Measurements from ENCODE around the gene ATOH8. TPM values are rescaled to one million over a fixed set of nuclear protein-coding genes. Genes with fewer than 3 reads are reported as not detected.

The ATOH8 gene
- total RNA-seq, 1 experiment from 2014 or later = 1.1 TPM

DNA sequence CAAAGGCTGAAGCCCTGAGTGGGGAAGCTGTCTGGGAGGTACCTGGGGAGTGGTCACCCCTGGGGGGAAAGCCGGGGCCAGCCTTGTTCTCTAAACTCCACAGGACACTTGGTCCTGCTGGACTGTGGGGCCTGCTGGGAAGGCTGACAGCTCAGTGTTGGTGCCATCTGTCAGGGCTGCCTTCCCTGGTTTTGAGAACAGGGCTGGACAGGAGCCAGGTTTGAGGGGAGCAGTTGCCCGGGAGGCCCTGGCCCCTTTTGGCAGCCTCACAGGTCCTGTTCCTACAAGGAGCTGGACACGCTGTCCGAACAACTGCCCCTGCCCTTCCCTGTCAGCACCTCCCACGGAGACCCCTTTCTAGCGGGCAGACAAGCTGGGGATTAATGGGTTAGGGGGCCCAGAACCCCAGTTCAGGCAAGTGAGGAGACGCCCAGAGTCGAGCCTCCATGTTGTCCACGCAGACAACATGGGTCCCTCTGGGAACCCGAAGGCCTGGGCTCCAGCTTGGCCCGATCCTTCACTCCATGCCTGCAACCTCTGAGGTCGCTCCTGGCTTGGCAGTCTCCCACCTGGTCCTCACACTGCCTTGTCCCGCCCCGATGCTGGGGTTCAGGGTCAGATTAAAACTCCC is 40.8 kb downstream of the ATOH8 start:
- Histone ChIP-seq H3K27me3 (ENCODE audit: control insufficient read depth, insufficient read depth, low read length) (no peaks in the 10 kb centered on the region), H3K4me3 (ENCODE audit: insufficient read depth, low read depth, low read length) (no peak overlapping the region), H3K36me3 (replicated peaks; ENCODE audit: control insufficient read depth, insufficient read depth, low read length) (no peaks in the 10 kb centered on the region)
- peak; percentile 37 for DNase-seq

GRCh38 chr2:85795331-85796045 is 41.7 kb downstream of the ATOH8 start:
- no peaks in the 10 kb centered on the region for H3K36me3 ChIP-seq (replicated peaks; ENCODE audit: control insufficient read depth, insufficient read depth, low read length)
- no peaks in the 10 kb centered on the region for H3K27me3 ChIP-seq (ENCODE audit: control insufficient read depth, insufficient read depth, low read length)
- no peak overlapping the region for H3K4me3 ChIP-seq (ENCODE audit: insufficient read depth, low read depth, low read length)
- DNase-seq = peak; percentile 47

DNA sequence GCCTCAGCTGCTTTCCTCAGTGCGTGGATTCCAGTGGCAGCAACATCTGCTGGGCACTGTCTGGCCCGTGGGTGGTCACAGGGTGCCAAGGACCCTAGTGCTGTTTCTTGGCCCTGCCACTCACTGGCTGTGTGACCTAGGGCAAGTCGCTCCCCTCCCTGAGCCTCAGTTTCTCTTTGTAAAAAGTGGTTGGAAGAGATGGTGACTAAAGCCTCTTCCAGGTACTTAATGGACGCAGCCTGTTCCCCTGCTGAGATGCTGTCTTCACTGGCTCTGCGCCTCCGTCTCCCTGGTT is 42.2 kb downstream of the ATOH8 start:
- no peaks in the 10 kb centered on the region for H3K27me3 ChIP-seq (ENCODE audit: control insufficient read depth, insufficient read depth, low read length)
- no peak overlapping the region for H3K4me3 ChIP-seq (ENCODE audit: insufficient read depth, low read depth, low read length)

GRCh38 chr2:85796341-85797262 is 42.8 kb downstream of the ATOH8 start:
- H3K27me3 ChIP-seq (ENCODE audit: control insufficient read depth, insufficient read depth, low read length) = no peaks in the 10 kb centered on the region
- DNase-seq = peak; percentile 56
- H3K36me3 ChIP-seq (replicated peaks; ENCODE audit: control insufficient read depth, insufficient read depth, low read length) = no peaks in the 10 kb centered on the region
- no peak overlapping the region for H3K4me3 ChIP-seq (ENCODE audit: insufficient read depth, low read depth, low read length)

More for the DNA sequence above, 42.2 kb downstream of the ATOH8 start:
- DNase-seq = no peak
- H3K36me3 ChIP-seq (replicated peaks; ENCODE audit: control insufficient read depth, insufficient read depth, low read length) = no peaks in the 10 kb centered on the region

- DNase-seq = no peak
- Histone ChIP-seq H3K27me3 (ENCODE audit: control insufficient read depth, insufficient read depth, low read length) (no peaks in the 10 kb centered on the region), H3K4me3 (ENCODE audit: insufficient read depth, low read depth, low read length) (no peak overlapping the region), H3K36me3 (replicated peaks; ENCODE audit: control insufficient read depth, insufficient read depth, low read length) (no peaks in the 10 kb centered on the region)
Measured at GRCh38 chr2:85797263-85797660, 43.5 kb downstream of the ATOH8 start.

GRCh38 chr2:85797921-85798320 is 44.1 kb downstream of the ATOH8 start:
- no peak overlapping the region for H3K4me3 ChIP-seq (ENCODE audit: insufficient read depth, low read depth, low read length)
- no peaks in the 10 kb centered on the region for H3K36me3 ChIP-seq (replicated peaks; ENCODE audit: control insufficient read depth, insufficient read depth, low read length)
- DNase-seq = peak; percentile 87
- no peaks in the 10 kb centered on the region for H3K27me3 ChIP-seq (ENCODE audit: control insufficient read depth, insufficient read depth, low read length)

- DNase-seq = no peak
- Histone ChIP-seq H3K36me3 (replicated peaks; ENCODE audit: control insufficient read depth, insufficient read depth, low read length) (no peaks in the 10 kb centered on the region), H3K4me3 (ENCODE audit: insufficient read depth, low read depth, low read length) (no peak overlapping the region), H3K27me3 (ENCODE audit: control insufficient read depth, insufficient read depth, low read length) (no peaks in the 10 kb centered on the region)
Measured at GRCh38 chr2:85799215-85799956, 45.6 kb downstream of the ATOH8 start.

- no peak for DNase-seq
- no peaks in the 10 kb centered on the region for H3K27me3 ChIP-seq (ENCODE audit: control insufficient read depth, insufficient read depth, low read length)
- H3K36me3 ChIP-seq (replicated peaks; ENCODE audit: control insufficient read depth, insufficient read depth, low read length) = no peaks in the 10 kb centered on the region
- H3K4me3 ChIP-seq (ENCODE audit: insufficient read depth, low read depth, low read length) = no peak overlapping the region
Measured at GRCh38 chr2:85800586-85800985, 46.8 kb downstream of the ATOH8 start.

- Histone ChIP-seq H3K36me3 (replicated peaks; ENCODE audit: control insufficient read depth, insufficient read depth, low read length) (no peaks in the 10 kb centered on the region), H3K27me3 (ENCODE audit: control insufficient read depth, insufficient read depth, low read length) (no peaks in the 10 kb centered on the region), H3K4me3 (ENCODE audit: insufficient read depth, low read depth, low read length) (no peak overlapping the region)
- DNase-seq = peak; percentile 5
Measured at GRCh38 chr2:85801871-85802270, 48.1 kb downstream of the ATOH8 start.

- Histone ChIP-seq H3K36me3 (replicated peaks; ENCODE audit: control insufficient read depth, insufficient read depth, low read length) (no peaks in the 10 kb centered on the region), H3K4me3 (ENCODE audit: insufficient read depth, low read depth, low read length) (no peak overlapping the region), H3K27me3 (ENCODE audit: control insufficient read depth, insufficient read depth, low read length) (no peaks in the 10 kb centered on the region)
- no peak for DNase-seq
Measured at GRCh38 chr2:85802354-85803103, 48.7 kb downstream of the ATOH8 start.

DNA sequence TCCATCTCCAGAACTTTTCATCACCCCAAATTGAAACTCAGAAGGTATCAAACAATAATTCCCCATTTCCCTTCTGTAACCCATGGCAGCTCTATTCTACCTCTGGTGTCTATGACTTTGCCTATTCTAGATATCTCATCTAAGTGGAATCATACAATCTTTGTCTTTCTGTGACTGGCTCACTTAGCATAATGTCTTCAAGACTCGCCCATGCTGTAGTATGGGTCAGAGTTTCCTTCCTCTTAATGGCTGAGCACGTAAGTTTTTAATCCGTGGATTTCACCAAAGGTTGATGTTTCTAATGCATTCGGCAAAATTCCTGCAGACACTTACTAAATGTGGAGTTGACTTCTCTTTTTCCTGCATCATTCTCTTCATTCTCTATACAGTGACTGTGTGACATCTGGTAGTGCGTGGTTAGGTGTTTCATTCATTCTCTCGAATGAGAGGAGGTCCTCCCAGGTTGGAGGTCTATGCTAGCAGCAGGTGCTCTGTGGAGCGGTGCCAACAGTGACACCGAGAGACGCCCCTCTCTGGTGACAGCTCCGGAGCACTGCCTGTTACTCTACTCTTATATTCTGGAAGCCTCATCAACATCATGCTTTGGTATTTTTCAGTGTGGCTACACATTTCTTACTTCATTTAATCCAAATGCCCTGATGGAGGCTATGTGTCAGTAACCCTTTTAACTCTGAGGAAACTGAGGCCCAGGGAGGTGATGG is 50.1 kb downstream of the ATOH8 start:
- Histone ChIP-seq H3K4me3 (ENCODE audit: insufficient read depth, low read depth, low read length) (no peak overlapping the region), H3K27me3 (ENCODE audit: control insufficient read depth, insufficient read depth, low read length) (no peaks in the 10 kb centered on the region; the same call in 1 of the 2 replicates), H3K36me3 (replicated peaks; ENCODE audit: control insufficient read depth, insufficient read depth, low read length) (no peaks in the 10 kb centered on the region)
- DNase-seq = no peak

GRCh38 chr2:85804583-85804982 is 50.8 kb downstream of the ATOH8 start:
- H3K27me3 ChIP-seq (ENCODE audit: control insufficient read depth, insufficient read depth, low read length) = no peaks in the 10 kb centered on the region; the same call in 1 of the 2 replicates
- DNase-seq = peak; percentile 87
- H3K36me3 ChIP-seq (replicated peaks; ENCODE audit: control insufficient read depth, insufficient read depth, low read length) = no peaks in the 10 kb centered on the region

DNA sequence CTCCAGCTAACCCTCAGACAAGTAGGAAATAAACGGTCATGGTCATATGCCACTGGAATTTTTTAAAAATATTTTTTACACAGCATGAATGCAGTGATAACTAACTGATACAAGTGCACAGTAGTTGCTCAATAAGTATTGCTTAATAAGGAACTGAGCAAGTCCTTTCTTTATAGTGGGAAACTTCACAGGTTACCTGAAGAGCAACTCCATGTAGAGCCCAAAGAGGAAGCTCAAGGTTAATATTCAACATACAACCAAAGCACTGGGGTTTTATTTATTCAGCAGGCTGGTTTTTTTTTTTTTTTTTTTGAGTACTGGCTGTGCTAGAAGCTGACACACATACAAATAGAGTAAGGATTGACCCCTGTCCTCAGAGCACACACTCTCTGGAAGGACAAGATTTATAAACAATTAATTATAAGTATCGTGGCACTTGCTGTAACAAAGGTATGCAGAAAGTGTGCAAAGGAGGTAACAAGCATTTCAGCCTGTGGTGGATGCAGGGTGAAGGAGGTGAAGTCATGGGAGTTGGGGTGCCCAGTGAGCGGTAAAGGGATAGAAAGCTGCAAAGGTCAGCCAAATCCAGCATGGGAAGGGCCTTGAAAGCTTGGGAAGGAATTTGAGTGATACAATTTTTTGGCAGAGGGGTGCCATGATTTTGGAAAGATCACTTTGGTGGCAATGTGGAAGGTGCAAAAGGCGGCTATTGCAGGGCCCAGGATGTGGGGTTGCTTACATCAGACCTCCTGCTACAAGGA is 52.7 kb downstream of the ATOH8 start:
- no peak overlapping the region for H3K4me3 ChIP-seq (ENCODE audit: insufficient read depth, low read depth, low read length)
- H3K27me3 ChIP-seq (ENCODE audit: control insufficient read depth, insufficient read depth, low read length) = no peaks in the 10 kb centered on the region; the same call in 1 of the 2 replicates
- H3K36me3 ChIP-seq (replicated peaks; ENCODE audit: control insufficient read depth, insufficient read depth, low read length) = no peaks in the 10 kb centered on the region
- DNase-seq = no peak

More at GRCh38 chr2:85804583-85804982, 50.8 kb downstream of the ATOH8 start:
- no peak overlapping the region for H3K4me3 ChIP-seq (ENCODE audit: insufficient read depth, low read depth, low read length)

All from H7 (cell line).